SIG-M5 treated with dmso at 0.1 percent for 504 hours (cell line): ENCODE data around the gene CABLES1.

Source experiments
- DNase-seq: peaks from one replicate; lab custom pipeline; 2025; ENCODE audit not compliant: unreplicated experiment; lab: John Stamatoyannopoulos, UW

Gene CABLES1

DNA sequence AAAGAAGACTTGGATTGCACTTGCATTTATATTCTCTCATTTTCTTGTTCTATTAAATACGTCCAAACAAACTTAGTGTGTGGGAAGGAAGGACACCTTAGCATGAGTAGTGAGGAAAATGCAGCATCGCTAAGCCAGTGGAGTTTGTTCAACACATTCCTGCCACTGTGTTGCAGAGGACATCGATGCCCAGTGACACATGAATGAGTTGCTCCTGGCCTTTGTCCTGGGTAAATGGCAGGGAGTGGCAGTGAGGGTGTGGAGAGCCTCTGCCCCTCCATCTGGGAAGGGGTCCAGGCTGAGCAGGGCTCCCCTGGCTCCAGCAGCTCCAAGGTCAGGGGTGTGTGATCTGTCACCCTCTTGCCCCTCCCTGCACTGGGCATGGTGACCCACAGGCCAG lies 75.9 kb downstream of the CABLES1 start:
- DNase-seq: no peak

DNA sequence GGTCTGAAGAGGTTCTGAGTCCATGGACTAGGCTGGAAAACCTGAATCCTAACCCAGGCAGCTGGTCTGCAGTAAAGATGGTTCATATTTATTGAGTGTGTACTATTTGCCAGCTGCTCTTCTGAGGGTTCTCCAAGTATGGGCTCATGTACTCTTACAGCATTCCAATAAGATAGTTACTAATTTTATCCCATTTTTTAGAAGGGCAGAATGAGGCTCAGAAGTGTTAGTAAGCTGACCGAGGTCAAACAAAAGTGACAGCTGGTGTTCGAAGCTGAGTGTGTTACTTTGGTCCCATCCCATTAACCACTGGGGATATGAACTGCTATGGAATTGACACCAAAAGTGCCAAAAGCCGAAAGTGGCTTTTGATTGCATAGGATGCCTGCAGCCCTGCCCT lies 76.9 kb downstream of the CABLES1 start:
- DNase-seq: no peak

DNA sequence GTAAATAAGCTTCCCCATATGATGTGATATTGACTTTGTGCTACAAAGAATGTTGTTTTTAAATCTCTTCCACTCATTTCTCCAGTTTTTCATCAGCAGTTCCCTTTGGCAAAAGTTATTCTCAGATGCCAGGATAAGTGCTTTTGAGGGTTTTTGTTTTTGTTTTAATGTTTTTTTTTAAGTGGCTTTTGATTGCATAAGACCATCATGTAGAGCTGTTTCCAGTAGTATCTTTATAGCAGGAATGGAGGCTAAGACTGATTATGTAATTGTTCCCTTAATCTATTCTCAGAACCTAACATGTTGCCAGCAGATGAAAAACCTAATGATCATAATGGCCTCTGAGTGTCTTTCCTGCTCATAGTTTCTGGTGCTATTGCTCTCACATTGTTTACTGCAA lies 77.9 kb downstream of the CABLES1 start:
- peak; percentile 47 for DNase-seq

DNA sequence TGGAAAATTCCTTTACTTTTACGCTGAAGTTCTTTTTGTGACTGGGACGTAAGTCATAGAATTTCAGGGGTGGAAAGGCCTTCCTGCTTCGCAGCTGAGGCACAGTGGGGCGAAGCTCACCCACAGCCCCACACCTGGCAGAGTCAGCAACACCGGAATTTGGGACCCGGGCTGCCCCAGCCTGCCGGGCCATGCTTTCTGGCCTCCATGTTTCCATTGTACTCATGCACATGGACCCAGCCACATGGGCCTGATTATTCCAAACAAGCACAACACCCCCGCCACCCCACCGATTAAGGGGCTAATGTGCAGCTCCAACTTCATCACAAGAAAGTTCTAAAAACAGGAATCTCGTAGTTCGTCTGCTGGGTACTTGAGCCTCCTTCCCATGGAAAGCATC lies 82.5 kb downstream of the CABLES1 start:
- DNase-seq: no peak

DNA sequence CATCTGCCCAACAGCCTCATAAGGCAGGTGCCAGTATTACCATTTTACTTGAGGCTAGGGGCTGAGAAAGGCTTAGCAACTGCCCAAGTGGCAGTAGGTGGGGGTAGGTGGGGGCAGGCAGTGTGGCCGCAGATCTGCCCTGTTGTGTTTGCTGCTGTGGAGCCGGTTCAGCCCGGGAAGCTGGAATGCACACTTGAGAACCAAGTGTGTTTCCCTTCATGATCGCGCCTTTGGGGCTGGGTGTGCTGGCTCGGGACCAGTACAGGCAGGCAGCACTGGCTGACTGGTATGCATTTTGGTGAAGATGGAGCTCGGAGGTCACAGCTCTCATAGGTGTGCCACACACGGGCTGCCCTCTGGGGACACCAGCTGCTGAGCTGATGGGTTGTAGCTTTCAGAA lies 85.1 kb downstream of the CABLES1 start:
- no peak for DNase-seq

DNA sequence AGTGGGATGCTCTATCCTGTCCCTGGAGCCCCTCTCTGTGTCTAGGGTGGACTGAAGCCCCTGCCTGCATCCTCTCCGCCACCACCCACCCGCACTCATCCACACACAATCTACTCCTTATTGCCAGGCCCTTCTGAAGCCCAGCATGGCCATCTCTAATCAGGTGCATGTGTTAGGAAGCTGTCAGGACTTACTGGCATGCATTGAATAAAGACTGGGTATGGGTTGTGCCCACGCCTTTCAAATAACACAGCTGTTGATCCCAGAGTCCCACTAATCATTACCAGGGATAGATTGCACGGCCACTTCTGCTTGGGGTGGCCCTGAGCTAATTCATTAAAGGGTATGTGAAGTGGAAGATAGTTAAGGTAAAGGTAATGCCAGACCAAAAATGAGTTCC lies 88.4 kb downstream of the CABLES1 start:
- DNase-seq: no peak

DNA sequence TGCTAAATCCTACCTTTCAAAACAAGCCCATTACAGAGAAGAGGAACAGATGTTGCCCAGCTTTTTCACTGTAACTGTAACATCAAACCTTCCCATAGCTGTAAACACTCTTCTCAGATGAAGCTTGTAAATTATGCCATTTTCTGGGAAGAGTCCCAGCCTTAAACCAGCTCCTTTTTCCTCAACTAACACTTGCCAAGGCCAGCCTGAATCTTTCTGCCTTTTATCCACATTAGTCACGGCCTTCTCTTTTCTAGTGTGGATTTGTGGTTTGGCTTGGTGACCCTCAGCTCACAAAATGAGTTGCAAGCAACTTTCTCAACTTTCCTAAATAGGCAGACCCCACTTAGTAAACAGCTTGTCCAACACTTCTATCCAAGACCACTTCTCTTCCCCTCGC lies 90.2 kb downstream of the CABLES1 start:
- no peak for DNase-seq

GRCh38 chr18:23226391-23226790 lies 91.1 kb downstream of the CABLES1 start:
- no peak for DNase-seq

- no peak for DNase-seq
These were observed 91.8 kb downstream of the CABLES1 start for GRCh38 chr18:23226930-23227725.

- no peak for DNase-seq
These were observed 92.4 kb downstream of the CABLES1 start for GRCh38 chr18:23227726-23228070.

GRCh38 chr18:23228102-23229061 lies 93.1 kb downstream of the CABLES1 start:
- no peak for DNase-seq

DNA sequence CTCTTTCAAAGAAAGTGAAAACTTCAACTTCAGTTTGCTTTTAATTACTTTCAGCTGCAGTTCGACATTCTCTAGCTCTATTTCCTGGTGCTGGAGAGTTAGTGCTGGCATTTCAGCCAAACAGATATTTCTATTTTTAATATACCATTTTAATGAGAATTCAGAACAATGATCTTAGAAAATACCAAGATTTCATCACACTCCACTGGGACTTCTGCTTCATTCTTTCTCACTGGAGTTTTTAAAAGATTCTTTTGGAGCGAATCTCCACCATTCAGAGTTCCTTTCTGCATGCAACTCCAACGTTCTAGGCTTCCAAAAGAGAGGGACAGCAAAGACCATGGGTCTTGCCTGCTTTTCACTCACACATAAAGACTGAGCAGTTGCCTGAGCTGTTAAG lies 94.2 kb downstream of the CABLES1 start:
- DNase-seq: no peak

GRCh38 chr18:23230686-23231085 lies 95.4 kb downstream of the CABLES1 start:
- DNase-seq: no peak

DNA sequence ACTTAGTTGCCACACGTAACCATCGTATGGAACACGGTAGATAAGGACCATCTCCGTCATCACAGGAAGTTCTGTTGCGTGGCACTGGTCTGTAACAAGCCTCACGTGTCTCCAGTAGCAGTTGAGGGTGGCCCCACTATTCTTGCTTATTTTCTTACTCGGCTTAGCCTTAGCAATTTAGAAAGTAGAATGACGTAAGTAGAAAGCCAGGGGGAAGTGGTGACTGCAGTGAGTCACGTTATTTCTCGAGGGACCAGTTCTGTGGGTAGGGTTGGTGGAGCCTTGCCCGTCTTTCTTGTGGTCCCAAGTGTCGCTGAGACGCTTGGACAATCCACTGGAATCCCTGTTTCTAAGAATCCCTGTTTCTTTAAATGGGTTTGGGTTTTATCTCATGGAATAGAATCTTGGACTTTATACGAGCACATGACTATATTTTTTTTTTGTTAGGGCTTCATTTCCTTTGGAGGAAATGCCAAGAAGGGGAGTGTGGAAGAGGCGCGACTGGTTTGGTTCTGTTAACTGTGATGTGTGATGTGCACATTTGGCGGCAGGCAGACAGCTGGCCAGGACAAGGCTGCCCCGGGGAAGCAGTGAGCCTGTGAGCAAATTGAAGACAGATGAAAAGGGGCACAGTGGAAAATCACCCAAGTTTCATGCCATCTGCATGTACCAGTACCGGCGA lies 96.2 kb downstream of the CABLES1 start:
- peak; percentile 98 for DNase-seq

- no peak for DNase-seq
These were observed 97.0 kb downstream of the CABLES1 start for GRCh38 chr18:23232331-23232730.

GRCh38 chr18:23234619-23235018 lies 99.3 kb downstream of the CABLES1 start:
- DNase-seq: no peak

- DNase-seq: no peak
These were observed 100.1 kb downstream of the CABLES1 start for GRCh38 chr18:23235336-23235735.

GRCh38 chr18:23235860-23236259 lies 100.6 kb downstream of the CABLES1 start:
- DNase-seq: no peak

DNA sequence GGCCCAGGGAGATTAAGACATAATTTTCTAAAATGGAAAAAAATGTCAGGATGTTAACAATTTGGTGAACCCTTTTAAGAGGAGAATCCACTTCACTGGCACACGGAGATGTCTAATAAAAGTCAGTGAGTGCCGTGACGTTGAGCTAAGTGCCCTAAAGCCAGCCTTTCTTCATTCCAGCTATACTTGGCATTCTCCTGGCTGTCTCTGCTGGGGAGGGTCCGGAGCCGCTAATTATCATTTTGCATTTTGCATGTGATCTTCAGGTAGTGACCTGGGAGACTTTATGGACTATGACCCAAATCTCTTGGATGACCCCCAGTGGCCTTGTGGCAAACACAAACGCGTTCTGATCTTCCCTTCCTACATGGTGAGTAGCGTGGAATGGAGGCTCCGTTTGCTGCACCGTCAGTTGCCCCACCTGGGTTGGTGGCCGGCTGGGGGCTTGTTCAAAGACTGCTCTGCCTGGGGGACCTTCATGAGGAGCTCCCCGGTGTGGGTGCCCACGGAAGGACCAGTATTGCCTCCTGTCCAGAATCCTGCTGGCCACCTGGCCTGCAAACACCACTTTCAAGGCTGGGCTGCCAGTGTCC lies 101.7 kb downstream of the CABLES1 start:
- no peak for DNase-seq

DNA sequence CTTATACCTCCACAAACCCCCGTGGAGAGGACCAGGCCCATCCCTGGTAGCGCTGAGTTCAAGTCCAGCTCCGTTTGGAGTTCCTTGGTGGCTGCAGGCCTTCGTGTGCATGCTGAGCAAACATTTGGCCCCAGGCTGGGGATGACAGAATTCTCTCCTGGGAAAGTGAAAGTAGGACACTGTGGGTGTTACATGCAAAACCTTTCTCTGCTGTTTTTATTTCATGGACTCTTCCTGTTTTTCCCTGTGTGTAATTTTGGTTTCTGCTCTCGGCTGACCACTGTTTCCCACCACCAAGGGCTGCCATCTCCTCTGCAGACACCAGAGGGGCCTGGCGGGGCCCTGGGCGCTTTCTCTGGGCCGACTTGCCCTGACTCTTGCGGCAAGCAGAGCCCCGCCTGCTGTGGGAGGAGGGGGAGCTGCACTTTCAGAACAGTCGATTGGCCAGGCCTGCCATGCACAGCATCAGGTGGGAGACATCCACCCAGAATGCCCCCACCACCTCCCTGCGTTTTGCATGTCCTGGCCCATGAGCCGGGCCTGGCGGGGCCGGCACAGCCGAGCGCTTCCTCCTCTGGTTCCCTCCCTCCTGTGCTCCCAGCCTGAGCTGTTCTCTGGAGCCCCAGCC lies 102.4 kb downstream of the CABLES1 start:
- DNase-seq: peak; percentile 29

GRCh38 chr18:23238152-23238531 lies 102.9 kb downstream of the CABLES1 start:
- no peak for DNase-seq
